ENCODE results near the gene RNLS.
"Not testable (repeated sequence)": the region's sequence is repeated elsewhere in the genome, so short reads cannot be mapped to it uniquely, and the experiment has no call there.

The RNLS gene

DNA sequence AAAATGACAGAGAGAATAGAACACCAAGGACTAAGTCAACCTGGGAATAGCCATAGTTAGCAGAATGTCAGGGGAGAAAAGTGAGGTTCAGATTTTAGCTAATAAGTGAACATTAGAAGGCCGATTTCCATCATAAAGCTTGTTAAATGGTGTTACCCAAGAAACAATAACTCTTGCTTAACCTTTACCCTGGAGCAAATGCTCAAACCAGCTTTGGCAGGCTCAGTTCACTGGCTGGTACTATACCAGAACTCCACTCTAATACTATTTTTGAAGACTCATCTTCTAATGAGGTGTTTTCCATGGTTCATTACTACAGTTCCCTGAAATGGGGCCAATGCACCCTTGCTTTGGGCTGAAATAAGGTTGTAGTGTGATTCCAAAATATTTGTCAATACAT lies 61.3 kb downstream of the RNLS start:
- no peak for DNase-seq

GRCh38 chr10:88515235-88515634 lies 67.9 kb downstream of the RNLS start:
- no peak for DNase-seq

DNA sequence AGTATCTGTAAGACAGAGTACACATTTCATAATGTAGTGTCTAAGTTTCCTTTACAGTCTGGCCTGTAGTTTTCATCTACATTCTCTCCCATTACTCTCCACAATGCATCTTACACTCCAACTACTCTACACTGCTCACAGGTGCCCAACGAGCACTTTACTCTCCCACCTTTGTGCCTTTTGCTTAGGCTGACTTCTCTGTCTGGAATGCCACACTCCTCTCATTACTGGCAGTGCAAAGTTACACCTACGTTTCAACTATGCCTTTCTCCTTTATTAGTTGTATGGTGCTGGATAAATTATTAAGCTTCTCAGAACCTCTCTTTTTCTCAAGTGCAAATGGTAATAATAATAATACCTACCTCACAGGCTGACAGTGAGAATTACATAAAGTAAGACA lies 70.5 kb downstream of the RNLS start:
- no peak for DNase-seq

- peak; percentile 15 for DNase-seq
These were observed 74.3 kb downstream of the RNLS start for GRCh38 chr10:88508796-88509195.

- no peak for DNase-seq
These were observed 75.2 kb downstream of the RNLS start for GRCh38 chr10:88507826-88508453.

- no peak for DNase-seq
These were observed 75.7 kb downstream of the RNLS start for GRCh38 chr10:88507404-88507803.

DNA sequence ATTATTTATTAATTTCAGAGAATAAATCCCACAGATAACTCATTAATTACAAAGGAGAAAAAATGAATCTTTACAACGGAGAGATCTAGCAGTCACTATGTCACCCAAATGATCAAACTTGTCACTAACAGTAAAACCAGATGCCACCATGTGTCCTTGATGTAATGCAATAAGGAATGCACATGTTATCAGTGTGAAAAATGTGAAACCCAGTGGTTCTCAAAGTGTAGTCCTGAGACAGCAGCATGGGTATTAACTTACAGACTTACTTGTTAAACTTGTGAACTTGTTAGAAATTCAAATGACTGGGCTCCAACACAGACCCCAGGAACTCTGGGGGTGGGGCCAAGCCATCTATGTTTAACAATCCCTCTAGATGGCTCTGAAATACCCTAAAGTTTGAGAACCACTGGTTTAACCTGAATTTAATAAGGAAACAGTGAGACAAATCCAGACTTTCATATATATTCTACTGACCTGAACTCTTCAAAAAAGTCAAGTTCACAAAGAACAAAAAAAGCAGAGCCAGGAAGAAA lies 77.4 kb downstream of the RNLS start:
- DNase-seq: no peak

DNA sequence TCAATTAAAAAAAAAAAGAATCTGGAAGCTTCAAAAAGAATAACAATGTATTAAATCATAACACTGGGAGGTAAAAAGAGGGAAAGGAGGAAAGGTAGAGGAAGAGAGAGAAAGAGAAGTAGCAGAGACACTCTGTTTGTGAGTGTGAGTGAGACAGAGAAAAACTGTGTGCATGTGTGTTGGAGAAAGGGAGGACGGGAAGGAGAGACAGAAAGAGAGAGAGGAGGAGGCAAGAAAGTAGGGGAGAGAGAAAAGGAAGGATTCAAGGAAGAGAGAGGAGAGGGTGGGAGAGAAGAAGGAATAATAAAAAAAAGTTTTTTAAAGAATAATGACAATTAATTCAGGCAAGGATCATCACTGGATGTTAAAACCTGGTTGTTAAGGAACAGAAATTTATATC lies 77.9 kb downstream of the RNLS start:
- no peak for DNase-seq

GRCh38 chr10:88500656-88501055 lies 82.5 kb downstream of the RNLS start:
- no peak for DNase-seq

- DNase-seq: peak; percentile 50
These were observed 83.3 kb downstream of the RNLS start for GRCh38 chr10:88499569-88500470.

- DNase-seq: no peak
These were observed 85.2 kb downstream of the RNLS start for GRCh38 chr10:88497913-88498312.

DNA sequence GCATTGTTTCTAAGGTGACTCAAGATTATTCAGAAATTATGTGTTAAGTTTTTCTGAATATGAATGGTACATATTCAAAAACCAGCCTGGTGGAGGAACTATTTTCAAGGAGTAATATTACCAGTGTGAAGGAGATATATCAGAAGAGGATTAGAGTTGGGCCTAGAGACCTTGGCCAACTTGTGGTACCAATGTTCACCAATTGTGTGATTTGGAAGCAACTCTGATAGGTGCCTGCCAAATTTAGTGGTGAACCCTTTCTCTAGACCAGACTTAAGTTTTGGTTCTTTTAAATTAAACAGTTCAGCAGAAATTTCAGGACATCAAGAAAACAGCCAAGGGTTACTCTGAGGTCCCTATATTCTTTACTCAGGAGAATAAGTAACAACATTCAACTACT lies 88.6 kb downstream of the RNLS start:
- no peak for DNase-seq

DNA sequence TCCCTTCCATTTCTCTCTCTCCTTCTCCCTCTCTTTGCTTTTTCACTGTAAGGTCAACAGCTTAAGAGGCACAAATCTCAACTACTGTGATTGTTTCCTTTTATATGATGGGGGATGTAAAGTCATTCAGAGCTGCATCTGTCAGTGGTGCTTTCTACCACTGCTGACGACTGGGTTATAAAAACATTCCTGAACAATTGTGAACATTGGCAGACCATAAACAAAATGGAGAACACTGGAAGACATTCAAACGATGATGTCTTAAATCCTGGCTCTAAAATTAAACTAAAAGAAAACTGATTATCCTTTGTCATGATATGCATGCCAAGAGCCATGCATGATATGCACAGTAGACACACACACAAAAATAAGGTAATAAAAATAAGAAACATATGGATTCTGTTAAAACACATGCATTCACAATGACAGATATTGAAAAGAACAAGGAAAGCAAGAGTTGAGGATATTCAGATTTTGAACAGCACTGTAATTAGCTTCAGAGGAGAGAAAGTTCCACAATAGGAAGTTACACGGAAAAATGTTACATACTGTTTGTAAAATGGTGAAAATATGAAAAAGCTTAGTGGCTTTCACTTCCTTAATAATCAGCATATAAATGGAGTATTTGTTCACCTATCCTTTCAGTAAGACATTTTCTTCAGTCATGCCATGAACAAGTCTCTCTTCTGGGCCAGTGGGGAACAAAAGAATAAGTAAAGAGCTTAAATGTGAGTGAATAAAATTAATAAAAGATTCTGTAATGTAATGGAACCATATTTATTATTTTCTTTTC lies 89.2 kb downstream of the RNLS start:
- DNase-seq: peak; percentile 78

DNA sequence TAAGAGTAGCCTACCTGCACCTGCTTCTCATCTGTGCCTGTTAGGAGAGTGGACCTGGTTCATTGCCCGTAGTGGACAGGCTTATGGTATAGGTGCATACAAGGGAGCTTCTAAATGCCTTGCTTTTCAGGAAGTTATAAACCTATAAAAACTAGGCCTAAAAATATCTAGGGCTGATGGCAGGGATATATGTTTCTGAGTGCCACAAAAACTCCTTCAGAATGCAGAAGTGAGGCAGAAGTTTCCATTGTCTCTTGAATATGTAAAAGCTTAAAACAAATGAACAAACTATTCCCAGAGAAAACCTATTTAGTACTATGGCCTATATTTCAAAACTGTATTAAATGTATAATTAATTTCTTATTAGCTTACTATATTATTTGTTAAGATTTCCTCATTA lies 91.8 kb downstream of the RNLS start:
- DNase-seq: no peak

DNA sequence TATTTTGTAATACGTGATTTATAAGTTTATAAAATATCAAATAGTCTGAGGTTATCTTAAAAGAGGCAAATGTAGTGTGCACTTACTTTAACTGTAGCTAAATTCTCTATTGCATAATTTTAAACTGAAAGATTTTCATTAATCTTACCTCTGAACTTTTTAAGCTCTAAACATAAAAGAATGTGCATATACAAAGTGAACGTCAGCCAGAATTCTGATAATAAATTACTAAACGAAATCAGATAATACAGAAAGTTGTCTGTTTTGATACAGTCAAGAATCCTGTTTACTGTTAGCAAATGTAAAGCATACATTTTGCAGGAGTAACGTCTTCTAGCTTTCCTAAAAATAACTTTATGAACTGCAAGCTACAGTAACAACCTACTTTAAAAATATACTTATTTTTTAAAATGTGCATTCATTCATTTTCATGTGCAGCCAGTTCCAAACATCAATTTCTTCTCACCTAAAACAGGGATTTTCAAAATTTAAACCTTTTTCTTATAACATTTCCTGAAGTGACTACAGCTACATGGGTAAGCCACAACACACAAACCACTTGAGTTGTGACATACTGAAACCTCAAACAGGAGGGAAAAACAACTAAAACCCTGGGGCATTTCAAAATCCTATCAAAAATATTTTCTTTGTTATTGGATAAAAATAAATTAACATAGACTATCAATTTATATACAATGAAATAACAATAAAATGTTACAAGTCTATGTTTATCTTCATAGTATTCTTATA lies 92.7 kb downstream of the RNLS start:
- DNase-seq: no peak

DNA sequence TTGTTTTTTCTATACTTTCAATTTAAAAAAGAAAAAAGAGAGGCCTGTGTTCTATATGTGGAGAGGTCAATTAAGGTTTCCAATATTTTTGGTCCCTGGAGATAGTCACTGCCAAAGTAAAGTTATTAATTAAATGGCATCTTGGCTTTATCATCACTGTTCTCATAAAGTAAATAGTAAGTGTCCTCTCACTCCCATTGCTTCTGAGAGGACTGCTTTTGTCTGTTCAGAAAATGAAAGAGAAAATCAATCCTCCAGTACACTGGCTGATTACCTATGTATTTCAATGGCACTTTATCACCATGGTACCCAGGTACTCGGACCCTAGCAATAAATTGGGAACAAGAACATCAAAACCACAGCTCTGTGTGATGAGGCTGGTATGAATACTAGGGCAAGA lies 94.0 kb downstream of the RNLS start:
- no peak for DNase-seq

DNA sequence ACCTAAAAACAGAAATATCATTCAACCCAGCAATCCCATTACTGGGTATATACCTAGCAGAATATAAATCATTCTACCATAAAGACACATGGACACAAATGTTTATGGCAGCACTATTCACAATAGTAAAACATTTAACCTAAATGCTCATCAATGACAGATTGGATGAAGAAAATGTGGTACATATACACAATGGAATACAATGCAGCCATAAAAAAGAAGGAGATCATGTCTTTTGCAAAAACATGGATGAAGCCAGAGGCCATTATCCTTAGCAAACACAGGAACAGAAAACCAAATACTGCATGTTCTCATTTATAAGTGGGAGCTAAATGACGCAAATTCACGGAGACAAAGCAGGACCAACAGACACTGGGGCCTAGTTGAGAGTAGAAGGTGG lies 96.3 kb downstream of the RNLS start:
- DNase-seq: not testable (repeated sequence)

DNA sequence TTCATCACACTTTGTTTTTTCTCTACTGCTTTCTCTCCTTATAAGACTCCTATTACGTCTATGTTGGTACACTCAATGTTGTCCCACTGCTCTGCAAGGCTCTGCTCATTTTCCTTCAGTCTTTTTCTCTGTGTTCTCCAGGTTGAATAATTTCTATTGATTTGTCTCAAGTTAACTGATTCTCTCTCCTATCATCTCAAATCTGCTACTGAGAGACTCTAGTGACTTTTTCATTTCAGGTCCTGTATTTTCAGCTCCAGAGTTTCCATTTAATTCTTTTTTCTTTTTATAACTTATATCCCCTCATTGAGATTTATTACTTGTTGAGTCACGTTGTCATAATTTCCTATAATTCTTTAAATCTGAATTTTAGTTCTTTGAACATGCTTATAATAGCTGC lies 100.9 kb downstream of the RNLS start:
- DNase-seq: no peak

- no peak for DNase-seq
These were observed 104.9 kb downstream of the RNLS start for GRCh38 chr10:88478256-88478655.

GRCh38 chr10:88477343-88478085 lies 105.6 kb downstream of the RNLS start:
- DNase-seq: no peak

DNA sequence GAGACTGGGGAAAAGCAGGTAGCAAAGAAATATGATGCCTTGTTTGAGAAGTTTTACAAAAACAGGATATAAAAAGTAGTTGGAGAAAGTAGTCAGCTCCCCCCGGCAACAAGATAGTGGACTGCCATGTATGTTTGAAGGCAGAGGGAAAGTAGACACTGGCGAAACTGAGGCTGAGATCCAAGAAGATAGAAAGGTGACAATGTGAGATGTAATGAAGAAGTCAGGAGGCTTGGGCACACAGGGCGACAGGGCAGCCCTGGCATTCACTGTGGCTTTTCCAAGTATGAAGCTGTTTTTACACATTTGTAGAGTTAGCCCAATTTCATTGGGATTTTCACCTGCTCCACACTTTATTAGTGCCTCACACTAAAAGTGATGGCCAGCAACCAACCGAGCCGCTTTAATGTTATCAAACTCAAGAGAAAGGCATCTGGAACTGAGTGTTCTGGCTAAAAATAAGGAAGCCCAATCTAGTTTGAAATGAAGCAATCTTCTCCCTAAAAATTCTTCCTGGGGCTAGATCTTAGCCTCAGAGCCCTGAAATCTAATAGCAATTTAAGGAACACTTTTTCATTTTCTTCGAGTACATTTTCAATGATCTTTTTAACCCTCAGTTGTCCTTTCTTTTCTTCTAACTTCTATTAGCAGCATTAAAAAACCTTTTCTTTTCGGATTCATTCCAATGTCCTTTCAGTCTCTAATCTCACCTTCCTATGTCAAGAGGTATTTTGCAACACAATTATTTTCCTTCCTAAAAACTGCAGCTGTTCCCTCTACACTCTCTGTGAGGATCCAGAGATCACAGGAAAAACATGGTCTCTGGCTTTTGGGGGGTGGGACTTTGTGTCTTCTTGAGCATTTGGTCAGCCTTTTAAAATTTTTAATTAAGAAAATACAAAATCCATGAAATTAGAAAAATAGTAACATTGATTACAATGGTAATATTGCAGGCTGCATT lies 108.0 kb downstream of the RNLS start:
- no peak for DNase-seq
